H1 (cell line): ENCODE data around the gene ADM2. TPM values are rescaled to one million over a fixed set of nuclear protein-coding genes. Genes with fewer than 3 reads are reported as not detected.

Source experiments
- CTCF ChIA-PET: fragments of 300-600 bp; sonication (Branson Sonifier 250); formaldehyde crosslinking; loops from one replicate; lab custom pipeline; 2021; ENCODE audit not compliant: partially characterized antibody; lab: Charles Lee
- POLR2A ChIA-PET: fragments of 300-600 bp; sonication (Branson Sonifier 250); formaldehyde crosslinking; loops from one replicate; lab custom pipeline; 2021; ENCODE audit warnings: inconsistent platforms; ENCODE audit not compliant: partially characterized antibody; lab: Charles Lee
- DNase-seq, 2 experiments: peaks; one replicate each; pipeline versions ENCODE4 v3.0.0 to v3.0.0-alpha.2; 2010 to 2022; ENCODE audit warnings: low spot score in 2 of 2, low read depth in 1 of 2, mixed read lengths in 1 of 2
- FAIRE-seq: peaks from 2 replicates; lab custom pipeline; 2011; peaks lifted over from hg19 to GRCh38; lab: Jason Lieb, UNC
- H2AFZ ChIP-seq: 2 replicates; pipeline ENCODE4 v1.8.1; 2012; ENCODE audit warnings: low read length, inconsistent platforms
- H2AK5ac ChIP-seq: 2 replicates; pipeline ENCODE4 v1.6.1; 2013; ENCODE audit warnings: low read depth, low read length
- H2BK120ac ChIP-seq: replicated peaks from 2 replicates; pipeline ENCODE3; 2013; ENCODE audit warnings: low read depth, low read length, inconsistent platforms
- H2BK12ac ChIP-seq: 2 replicates; pipeline ENCODE4 v1.6.1; 2013; ENCODE audit warnings: low read depth, low read length
- H2BK15ac ChIP-seq: 2 replicates; pipeline ENCODE4 v1.6.1; 2013; ENCODE audit warnings: low read length
- H2BK20ac ChIP-seq: 2 replicates; pipeline ENCODE4 v1.6.1; 2013; ENCODE audit warnings: low read length
- H2BK5ac ChIP-seq: 2 replicates; pipeline ENCODE4 v1.6.1; 2013; ENCODE audit warnings: low read depth, low read length
- H3K14ac ChIP-seq: 2 replicates; pipeline ENCODE4 v1.6.1; 2013; ENCODE audit warnings: inconsistent platforms; ENCODE audit not compliant: insufficient read length
- H3K18ac ChIP-seq: 2 replicates; pipeline ENCODE4 v1.6.1; 2013; ENCODE audit warnings: low read length; ENCODE audit errors: extremely low read depth
- H3K23ac ChIP-seq: 2 replicates; pipeline ENCODE4 v1.6.1; 2013; ENCODE audit warnings: inconsistent platforms; ENCODE audit not compliant: insufficient read length
- H3K23me2 ChIP-seq: 2 replicates; pipeline ENCODE4 v1.6.1; 2013; ENCODE audit warnings: low read depth, low read length
- H3K27ac ChIP-seq: 2 replicates; pipeline ENCODE4 v1.6.1; 2011; ENCODE audit warnings: low read depth, low read length, inconsistent platforms
- H3K27me3 ChIP-seq, 4 experiments: replicated peaks in 1 of 4; 1 replicate in 1 of 4; 2 replicates in 3 of 4; pipeline versions ENCODE4 v1.6.1 to v1.8.1; 2011 to 2013; ENCODE audit warnings: low read length in 3 of 4, mild to moderate bottlenecking in 3 of 4, inconsistent platforms in 2 of 4, mixed read lengths in 2 of 4, moderate library complexity in 1 of 4; ENCODE audit not compliant: control insufficient read depth in 3 of 4, insufficient read depth in 3 of 4; ENCODE audit errors: extremely low read depth in 1 of 4
- H3K36me3 ChIP-seq, 4 experiments: 2 replicates each; pipeline versions ENCODE4 v1.6.1 to v1.8.1; 2011 to 2013; ENCODE audit warnings: mild to moderate bottlenecking in 4 of 4, low read length in 3 of 4, moderate library complexity in 2 of 4, control low read depth in 1 of 4, inconsistent platforms in 1 of 4; ENCODE audit not compliant: insufficient read depth in 4 of 4, control insufficient read depth in 2 of 4
- H3K4ac ChIP-seq: replicated peaks from 2 replicates; pipeline ENCODE3; 2013; ENCODE audit warnings: low read length, low read depth, mixed read lengths, inconsistent platforms; ENCODE audit not compliant: insufficient read length
- H3K4me1 ChIP-seq, 4 experiments: replicated peaks in 1 of 4; 1 replicate in 1 of 4; 2 replicates in 3 of 4; pipeline versions ENCODE4 v1.6.1 to v1.8.1; 2011 to 2013; ENCODE audit warnings: low read length in 3 of 4, inconsistent platforms in 2 of 4, mixed read lengths in 1 of 4; ENCODE audit not compliant: insufficient read depth in 4 of 4, control insufficient read depth in 3 of 4
- H3K4me2 ChIP-seq, 2 experiments: 2 replicates each; pipeline versions ENCODE4 v1.6.1 to v1.8.1; 2011 to 2013; ENCODE audit warnings: low read depth in 2 of 2, low read length in 2 of 2, control low read depth in 1 of 2, inconsistent platforms in 1 of 2, mild to moderate bottlenecking in 1 of 2; ENCODE audit not compliant: insufficient read depth in 1 of 2
- H3K4me3 ChIP-seq, 4 experiments: fragments of 200-600, 300-600 bp in 1 of 4; sonication (generic), shearing (Covaris generic), sonication (Bioruptor Twin) in 1 of 4; 2 replicates each; pipeline versions ENCODE4 v1.5.1 to v1.8.1; 2011 to 2016; ENCODE audit warnings: low read length in 4 of 4, low read depth in 3 of 4, control low read depth in 2 of 4, inconsistent platforms in 2 of 4, mild to moderate bottlenecking in 2 of 4, mixed read lengths in 1 of 4, moderate library complexity in 1 of 4; ENCODE audit not compliant: insufficient read depth in 2 of 4; ENCODE audit errors: extremely low read depth in 1 of 4
- H3K56ac ChIP-seq: replicated peaks from 2 replicates; pipeline ENCODE3; 2013; ENCODE audit warnings: low read depth, mild to moderate bottlenecking, mixed read lengths, low read length, inconsistent platforms; ENCODE audit not compliant: insufficient read length
- H3K79me1 ChIP-seq: 2 replicates; pipeline ENCODE4 v1.6.1; 2013; ENCODE audit warnings: low read depth, low read length, control low read depth
- H3K79me2 ChIP-seq, 2 experiments: 2 replicates each; pipeline versions ENCODE4 v1.6.1 to v1.8.1; 2012 to 2013; ENCODE audit warnings: low read length in 2 of 2, mild to moderate bottlenecking in 2 of 2, inconsistent platforms in 1 of 2; ENCODE audit not compliant: insufficient read depth in 2 of 2, control insufficient read depth in 1 of 2
- H3K9ac ChIP-seq, 4 experiments: replicated peaks in 1 of 4; 1 replicate in 1 of 4; 2 replicates in 3 of 4; pipeline versions ENCODE4 v1.6.1 to v1.8.1; 2011 to 2013; ENCODE audit warnings: low read depth in 3 of 4, low read length in 3 of 4, control low read depth in 2 of 4, mild to moderate bottlenecking in 2 of 4, moderate library complexity in 2 of 4, inconsistent platforms in 1 of 4; ENCODE audit errors: extremely low read depth in 1 of 4
- H3K9me3 ChIP-seq, 2 experiments: 2 replicates each; pipeline versions ENCODE4 v1.6.1 to v1.8.1; 2012 to 2013; ENCODE audit warnings: mild to moderate bottlenecking in 2 of 2, moderate library complexity in 2 of 2, control low read depth in 1 of 2, inconsistent platforms in 1 of 2, low read depth in 1 of 2, low read length in 1 of 2, mixed read lengths in 1 of 2; ENCODE audit not compliant: insufficient read depth in 2 of 2
- H4K20me1 ChIP-seq, 2 experiments: replicated peaks in 1 of 2; 2 replicates each; pipeline versions ENCODE3 to v1.8.1; 2011 to 2013; ENCODE audit warnings: inconsistent platforms in 2 of 2, low read length in 2 of 2, mild to moderate bottlenecking in 1 of 2; ENCODE audit not compliant: insufficient read depth in 2 of 2, control insufficient read depth in 1 of 2
- H4K5ac ChIP-seq: 2 replicates; pipeline ENCODE4 v1.6.1; 2013; ENCODE audit warnings: low read length, low read depth, mixed read lengths, inconsistent platforms; ENCODE audit not compliant: insufficient read length
- H4K8ac ChIP-seq: 2 replicates; pipeline ENCODE4 v1.8.0; 2013; ENCODE audit warnings: mild to moderate bottlenecking, moderate library complexity, low read length, inconsistent platforms; ENCODE audit not compliant: insufficient read depth; ENCODE audit errors: extremely low read depth
- H4K91ac ChIP-seq: replicated peaks from 2 replicates; pipeline ENCODE3; 2013; ENCODE audit warnings: low read length, mixed read lengths, inconsistent platforms; ENCODE audit not compliant: insufficient read length
- CBX5 ChIP-seq: fragments of 300-800, 300-1000 bp; sonication (generic); IDR thresholded peaks from 2 replicates; pipeline ENCODE4 v1.7.1; 2016; ENCODE audit warnings: antibody characterized with exemption, low read length, low read depth
- CBX8 ChIP-seq: fragments of 300-800, 300-1000 bp; sonication (generic); IDR thresholded peaks from 2 replicates; pipeline ENCODE4 v1.7.1; 2016; ENCODE audit warnings: low read depth, low read length, borderline replicate concordance
- GTF2F1 ChIP-seq: IDR thresholded peaks from 2 replicates; pipeline ENCODE4 v1.6.1; 2012; ENCODE audit warnings: low read depth, low read length, improper control_type of control experiment, borderline replicate concordance
- KDM1A ChIP-seq: fragments of 200-600, 300-600 bp; sonication (generic); IDR thresholded peaks from 2 replicates; pipeline ENCODE4 v1.7.1; 2016; ENCODE audit warnings: mild to moderate bottlenecking, low read length, borderline replicate concordance
- RBBP5 ChIP-seq: IDR thresholded peaks from 2 replicates; pipeline ENCODE4 v1.7.1; 2012; ENCODE audit warnings: low read depth, mild to moderate bottlenecking, inconsistent platforms, low read length, moderate library complexity, borderline replicate concordance
- TEAD4 ChIP-seq: IDR thresholded peaks from 2 replicates; pipeline ENCODE4 v1.6.1; 2012; ENCODE audit warnings: low read depth, low read length, inconsistent platforms, mixed read lengths
- USF2 ChIP-seq: IDR thresholded peaks from 2 replicates; pipeline ENCODE4 v1.6.1; 2011; ENCODE audit warnings: low read length, improper control_type of control experiment
- WGBS, 2 experiments: shearing (Covaris generic) in 1 of 2; methylation state at CpG; one replicate each; pipeline versions ENCODE4 v1.1.6 to v1.1.7; 2013 to 2015; ENCODE audit warnings: low lambda C conversion rate in 2 of 2, mixed read lengths in 2 of 2, inconsistent platforms in 1 of 2, low coverage in 1 of 2, missing lambda C conversion rate in 1 of 2; ENCODE audit not compliant: insufficient replicate concordance in 2 of 2, insufficient coverage in 1 of 2, insufficient read length in 1 of 2; ENCODE audit errors: extremely low coverage in 1 of 2, missing lambda C conversion rate in 1 of 2; 5-methylcytosine and 5-hydroxymethylcytosine counted together
- polyA plus RNA-seq, 7 experiments: library from polyadenylated mRNA; depleted of rRNA in 3 of 7; stranded (reverse) in 5 of 7; unstranded in 2 of 7; fragments of >200 nt in 5 of 7; fragments of 200-250 nt in 2 of 7; gene quantifications; 1 replicate in 5 of 7; 2 replicates in 1 of 7; 4 replicates in 1 of 7; pipeline versions ENCODE4 v1.2.1 to v1.2.3, GENCODE V29; 2011 to 2013; ENCODE audit warnings: missing spikeins in 2 of 7, mixed read lengths in 2 of 7
- total RNA-seq: library from RNA; stranded (reverse); fragmentation: NEBNext Ultra II Directional; extraction: Animal tissue kit (Norgen Biotek cat#: 25700); gene quantifications from 2 replicates; pipeline ENCODE4 v1.2.1, GENCODE V29; 2021
- TF ChIP-seq, protein P1 (sequence below): IDR thresholded peaks from 2 replicates; pipeline ENCODE4 v1.6.1; 2012; ENCODE audit warnings: inconsistent platforms

ADM2 gene
- total and polyA plus RNA-seq, 2 of the 8 experiments (the other 6 are each of a cell fraction or from before 2014, with no cell fraction given) = 3.3 to 7.5 TPM

DNA sequence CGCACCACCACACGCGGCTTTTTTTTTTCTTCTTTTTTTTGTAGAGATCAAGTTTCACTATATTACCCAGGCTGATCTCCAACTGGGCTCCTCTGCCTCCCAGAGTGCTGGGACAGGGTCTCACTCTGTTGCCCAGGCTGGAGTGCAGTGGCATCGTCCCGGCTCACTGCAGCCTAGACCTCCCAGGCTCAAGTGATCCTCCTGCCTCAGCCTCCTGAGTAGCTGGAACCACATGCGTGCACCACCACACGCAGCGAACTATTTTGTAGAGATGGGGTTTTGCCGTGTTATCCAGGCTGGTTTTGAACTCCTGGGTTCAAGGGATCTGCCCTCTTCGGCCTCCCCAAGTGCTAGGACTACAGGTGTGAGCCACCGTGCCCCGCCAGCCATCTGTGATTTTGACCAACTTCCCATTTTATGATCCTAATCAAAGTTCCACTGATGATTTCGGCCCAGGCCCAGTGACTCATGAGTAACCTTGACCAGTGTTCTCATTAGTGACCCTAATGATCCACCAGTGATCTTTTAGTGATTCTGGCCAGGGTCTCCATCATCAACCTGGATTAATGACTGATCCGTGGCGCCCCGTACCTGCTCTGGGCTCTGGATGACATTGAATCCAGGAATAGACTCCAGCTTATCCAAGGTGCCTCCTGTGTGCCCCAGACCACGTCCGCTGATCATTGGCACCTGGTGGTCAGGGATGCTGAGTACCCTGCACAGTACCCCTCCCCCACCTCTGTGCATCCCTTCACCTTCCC lies 46.8 kb downstream of the ADM2 start:
- H3K14ac ChIP-seq = no peak overlapping the region
- no peaks in the 10 kb centered on the region for H3K79me1 ChIP-seq
- no peak overlapping the region for H3K56ac ChIP-seq
- no peaks in the 10 kb centered on the region for H3K9me3 ChIP-seq
- H3K23ac ChIP-seq = no peak overlapping the region
- peaks cover 34% of the 10 kb centered on the region; the same call in 1 of the 2 replicates for H3K23me2 ChIP-seq
- no peak for TF ChIP-seq USF2
- TF ChIP-seq RBBP5 = no peak
- TF ChIP-seq GTF2F1 = no peak
- TF ChIP-seq, protein P1, sequence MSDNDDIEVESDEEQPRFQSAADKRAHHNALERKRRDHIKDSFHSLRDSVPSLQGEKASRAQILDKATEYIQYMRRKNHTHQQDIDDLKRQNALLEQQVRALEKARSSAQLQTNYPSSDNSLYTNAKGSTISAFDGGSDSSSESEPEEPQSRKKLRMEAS = no peak
- no peak for TF ChIP-seq TEAD4
- no peak for TF ChIP-seq KDM1A
- TF ChIP-seq CBX5 = no peak
- no peak for TF ChIP-seq CBX8
- H3K79me2 ChIP-seq = no peaks in the 10 kb centered on the region
- no peak overlapping the region for H2AK5ac ChIP-seq
- H3K9ac ChIP-seq = no peak overlapping the region
- H3K4me1 ChIP-seq = peaks cover 0 to 26% (median 12%) of the 10 kb centered on the region in 4 experiments; a peak in 5 of 7 replicates
- POLR2A ChIA-PET = interaction anchor here (0.6 to 1.5 kb wide), 6 partner anchors 9 to 37 kb away, joined by 3 to 7 read pairs (median 3); partner anchors contain the start of genes LMF2 and NCAPH2
- peaks cover 0 to 9% (median 6%) of the 10 kb centered on the region in 4 experiments; a peak in 5 of 8 replicates for H3K36me3 ChIP-seq
- no peak overlapping the region for H4K91ac ChIP-seq
- CTCF ChIA-PET = interaction anchor here (0.6 to 1.5 kb wide), 3 partner anchors 10 to 57 kb away, joined by 3 to 4 read pairs (median 4); no protein-coding TSS in a partner anchor
- H2AFZ ChIP-seq = no peak overlapping the region
- no peak overlapping the region for H3K27ac ChIP-seq
- H4K20me1 ChIP-seq = peaks cover 5 to 23% of the 10 kb centered on the region in 2 experiments
- no peak overlapping the region for H4K5ac ChIP-seq
- no peak overlapping the region for H2BK5ac ChIP-seq
- H2BK120ac ChIP-seq = no peak overlapping the region
- H3K18ac ChIP-seq = no peak overlapping the region
- DNase-seq (no peak), FAIRE-seq (no peak)
- no peak overlapping the region for H2BK12ac ChIP-seq
- no peak overlapping the region for H2BK15ac ChIP-seq
- H3K4me2 ChIP-seq = no peak overlapping the region
- peaks cover 43 to 65% (median 57%) of the 10 kb centered on the region in 4 experiments for H3K27me3 ChIP-seq
- H4K8ac ChIP-seq = no peak overlapping the region
- 87% methylated on average over 16 of the region's 18 CpGs; no CpG with 5 or more reads in 1 of the 2 experiments for WGBS, 2 experiments
- no peak overlapping the region for H2BK20ac ChIP-seq
- H3K4ac ChIP-seq = no peak overlapping the region
- no peak overlapping the region for H3K4me3 ChIP-seq
